ENCODE results near the gene ABCC1. TPM values are rescaled to one million over a fixed set of nuclear protein-coding genes. Genes with fewer than 3 reads are reported as not detected.
A peak's percentile ranks its signal among the peaks of the same experiment; 100 is the strongest.

ABCC1 gene
- total RNA-seq, 1 donor from 2014 or later, result 47.9 TPM

DNA sequence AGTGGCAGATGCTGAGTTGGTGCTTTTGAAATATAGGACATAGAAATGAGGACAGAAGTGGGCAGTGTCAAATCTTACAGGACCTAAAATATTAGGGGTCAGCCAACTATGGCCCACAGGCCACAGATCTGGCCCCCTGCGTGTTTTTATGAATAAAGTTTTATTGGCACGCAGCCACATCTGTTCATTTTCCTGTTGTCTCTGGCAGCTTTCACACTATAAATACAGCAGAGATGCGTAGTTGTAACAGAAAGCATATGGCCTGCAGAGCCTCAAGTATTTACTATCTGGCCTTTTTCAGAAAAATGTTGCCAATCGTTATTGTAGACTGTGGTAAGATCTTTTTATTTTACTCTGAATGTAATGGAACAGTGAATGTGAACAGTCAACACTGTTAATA, 191.1 kb downstream of the ABCC1 start:
- Mint-ChIP-seq H3K9me3 (ENCODE audit: low read depth) (no peaks in the 10 kb centered on the region), H3K4me3 (ENCODE audit: unreplicated experiment) (no peak overlapping the region), H3K4me1 (ENCODE audit: low read depth) (no peaks in the 10 kb centered on the region), H3K27me3 (ENCODE audit: low read depth) (no peaks in the 10 kb centered on the region), H3K36me3 (ENCODE audit: low read depth) (peaks cover 30% of the 10 kb centered on the region), H3K27ac (ENCODE audit: unreplicated experiment) (no peak overlapping the region)
- TF ChIP-seq, protein P1, sequence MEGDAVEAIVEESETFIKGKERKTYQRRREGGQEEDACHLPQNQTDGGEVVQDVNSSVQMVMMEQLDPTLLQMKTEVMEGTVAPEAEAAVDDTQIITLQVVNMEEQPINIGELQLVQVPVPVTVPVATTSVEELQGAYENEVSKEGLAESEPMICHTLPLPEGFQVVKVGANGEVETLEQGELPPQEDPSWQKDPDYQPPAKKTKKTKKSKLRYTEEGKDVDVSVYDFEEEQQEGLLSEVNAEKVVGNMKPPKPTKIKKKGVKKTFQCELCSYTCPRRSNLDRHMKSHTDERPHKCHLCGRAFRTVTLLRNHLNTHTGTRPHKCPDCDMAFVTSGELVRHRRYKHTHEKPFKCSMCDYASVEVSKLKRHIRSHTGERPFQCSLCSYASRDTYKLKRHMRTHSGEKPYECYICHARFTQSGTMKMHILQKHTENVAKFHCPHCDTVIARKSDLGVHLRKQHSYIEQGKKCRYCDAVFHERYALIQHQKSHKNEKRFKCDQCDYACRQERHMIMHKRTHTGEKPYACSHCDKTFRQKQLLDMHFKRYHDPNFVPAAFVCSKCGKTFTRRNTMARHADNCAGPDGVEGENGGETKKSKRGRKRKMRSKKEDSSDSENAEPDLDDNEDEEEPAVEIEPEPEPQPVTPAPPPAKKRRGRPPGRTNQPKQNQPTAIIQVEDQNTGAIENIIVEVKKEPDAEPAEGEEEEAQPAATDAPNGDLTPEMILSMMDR (IDR thresholded peaks at IDR 0.05), result no peak
- DNase-seq (ENCODE audit: low spot score), result no peak

DNA sequence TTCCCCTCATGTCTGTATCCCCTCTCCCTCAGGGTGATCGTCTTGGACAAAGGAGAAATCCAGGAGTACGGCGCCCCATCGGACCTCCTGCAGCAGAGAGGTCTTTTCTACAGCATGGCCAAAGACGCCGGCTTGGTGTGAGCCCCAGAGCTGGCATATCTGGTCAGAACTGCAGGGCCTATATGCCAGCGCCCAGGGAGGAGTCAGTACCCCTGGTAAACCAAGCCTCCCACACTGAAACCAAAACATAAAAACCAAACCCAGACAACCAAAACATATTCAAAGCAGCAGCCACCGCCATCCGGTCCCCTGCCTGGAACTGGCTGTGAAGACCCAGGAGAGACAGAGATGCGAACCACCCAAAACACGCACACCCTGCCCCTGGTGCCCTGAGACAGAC, 191.7 kb downstream of the ABCC1 start:
- Mint-ChIP-seq H3K4me3 (ENCODE audit: unreplicated experiment) (no peak overlapping the region), H3K36me3 (ENCODE audit: low read depth) (peaks cover 32% of the 10 kb centered on the region), H3K4me1 (ENCODE audit: low read depth) (no peaks in the 10 kb centered on the region), H3K27ac (ENCODE audit: unreplicated experiment) (no peak overlapping the region), H3K27me3 (ENCODE audit: low read depth) (no peaks in the 10 kb centered on the region), H3K9me3 (ENCODE audit: low read depth) (no peaks in the 10 kb centered on the region)
- TF ChIP-seq, protein P1 (IDR thresholded peaks at IDR 0.05), result no peak
- DNase-seq (ENCODE audit: low spot score), result no peak

DNA sequence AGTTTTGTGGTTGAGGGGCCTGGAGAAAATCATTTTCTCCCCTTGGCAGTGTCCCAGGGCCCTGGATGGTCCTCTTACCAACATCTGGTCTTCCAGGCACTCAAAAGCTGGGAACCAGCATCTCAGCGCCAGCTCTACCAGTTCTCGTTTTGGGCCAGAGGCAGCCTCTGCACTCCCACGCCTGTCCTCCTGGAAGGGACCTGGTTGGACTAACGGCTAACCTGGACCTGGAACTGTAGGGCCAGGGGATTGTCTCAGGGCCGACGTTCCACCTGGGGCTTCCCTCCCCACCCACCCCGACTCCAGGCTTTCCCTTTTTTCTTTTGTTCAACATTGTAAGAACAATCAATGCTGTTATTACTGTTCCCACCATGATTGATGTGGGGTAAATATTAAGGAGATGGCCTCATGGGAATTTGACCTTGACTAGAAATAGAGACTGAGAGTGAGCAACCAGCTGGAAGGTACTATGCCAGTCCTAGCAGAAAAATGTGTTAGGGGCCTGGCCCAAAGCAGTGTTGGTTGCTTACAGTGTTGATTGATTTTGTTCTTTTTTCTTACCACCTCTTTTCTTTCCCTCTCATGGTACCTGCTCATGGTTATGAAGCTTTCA, 192.5 kb downstream of the ABCC1 start:
- TF ChIP-seq, protein P1 (IDR thresholded peaks at IDR 0.05), result no peak
- Mint-ChIP-seq H3K36me3 (ENCODE audit: low read depth) (peaks cover 30% of the 10 kb centered on the region), H3K27ac (ENCODE audit: unreplicated experiment) (no peak overlapping the region), H3K27me3 (ENCODE audit: low read depth) (no peaks in the 10 kb centered on the region), H3K9me3 (ENCODE audit: low read depth) (no peaks in the 10 kb centered on the region), H3K4me3 (ENCODE audit: unreplicated experiment) (no peak overlapping the region), H3K4me1 (ENCODE audit: low read depth) (no peaks in the 10 kb centered on the region)
- no peak for DNase-seq (ENCODE audit: low spot score)

DNA sequence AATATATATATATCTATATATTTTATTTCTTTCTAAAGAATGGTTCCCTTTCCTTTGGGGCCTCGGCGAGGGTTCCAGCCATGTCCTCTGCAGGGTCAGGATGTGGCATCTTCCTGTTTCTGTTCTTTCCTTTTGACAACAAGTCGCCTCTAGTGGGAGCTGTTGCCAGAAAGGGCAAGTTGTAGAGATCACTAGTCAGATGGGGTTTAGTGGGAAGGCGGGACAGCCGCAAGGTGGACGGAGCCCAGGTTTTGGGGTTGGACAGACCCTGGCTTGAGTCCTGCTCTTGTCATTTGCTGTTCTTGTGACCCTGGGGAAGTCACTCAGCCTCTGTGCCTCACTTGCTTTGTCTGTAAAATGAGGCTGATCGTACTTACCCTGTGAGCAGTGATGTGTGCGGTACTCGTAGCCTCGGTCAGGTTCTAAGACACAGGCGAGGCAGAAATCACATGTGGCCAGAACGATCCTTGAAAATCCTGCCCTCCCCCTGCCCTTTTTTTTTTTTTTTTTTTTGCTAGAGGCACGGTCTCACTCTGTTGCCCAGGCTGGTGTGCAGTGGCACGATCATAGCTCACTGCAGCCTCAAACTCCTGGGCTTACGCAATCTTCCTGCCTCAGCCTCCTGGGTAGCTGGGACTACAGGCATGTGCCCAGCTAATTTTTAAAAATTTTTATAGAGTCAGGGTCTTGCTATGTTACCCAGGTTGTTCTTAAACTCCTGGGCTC, 193.8 kb downstream of the ABCC1 start:
- TF ChIP-seq, protein P1 (IDR thresholded peaks at IDR 0.05), result peak; percentile 66
- Mint-ChIP-seq H3K36me3 (ENCODE audit: low read depth) (peaks cover 30% of the 10 kb centered on the region), H3K27ac (ENCODE audit: unreplicated experiment) (no peak overlapping the region), H3K27me3 (ENCODE audit: low read depth) (no peaks in the 10 kb centered on the region), H3K4me1 (ENCODE audit: low read depth) (peaks cover 1% of the 10 kb centered on the region), H3K9me3 (ENCODE audit: low read depth) (no peaks in the 10 kb centered on the region), H3K4me3 (ENCODE audit: unreplicated experiment) (no peak overlapping the region)
- DNase-seq (ENCODE audit: low spot score), result no peak

DNA sequence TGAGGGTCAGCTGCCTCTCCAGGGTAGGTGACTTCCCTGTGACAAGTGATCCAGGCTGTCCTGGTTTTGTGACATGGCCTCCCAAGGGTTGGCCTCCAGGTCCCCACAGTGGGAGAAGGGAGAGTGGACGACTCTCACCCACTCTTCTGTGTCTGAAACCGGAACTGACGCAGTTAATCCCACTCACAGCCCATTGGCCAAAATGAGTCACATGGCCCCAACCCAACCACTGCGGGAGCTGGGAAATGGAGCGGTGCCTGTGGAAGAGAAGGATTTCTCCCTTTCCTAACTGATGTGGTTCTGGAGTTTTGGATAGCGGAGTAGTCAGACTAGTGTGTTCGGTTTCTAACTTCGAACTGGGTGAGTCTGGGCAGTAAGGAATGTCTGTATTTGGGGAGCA, 194.5 kb downstream of the ABCC1 start:
- no peak overlapping the region for H3K4me3 Mint-ChIP-seq (ENCODE audit: unreplicated experiment)
- no peak for DNase-seq (ENCODE audit: low spot score)
- H3K36me3 Mint-ChIP-seq (ENCODE audit: low read depth), result peaks cover 27% of the 10 kb centered on the region
- TF ChIP-seq, protein P1 (IDR thresholded peaks at IDR 0.05), result no peak
- H3K9me3 Mint-ChIP-seq (ENCODE audit: low read depth), result no peaks in the 10 kb centered on the region
- H3K27me3 Mint-ChIP-seq (ENCODE audit: low read depth), result no peaks in the 10 kb centered on the region
- no peak overlapping the region for H3K27ac Mint-ChIP-seq (ENCODE audit: unreplicated experiment)
- peaks cover 8% of the 10 kb centered on the region for H3K4me1 Mint-ChIP-seq (ENCODE audit: low read depth)

All from chondrocyte (in vitro differentiated cells).